Measurements from ENCODE around the gene RAB1B. TPM values are rescaled to one million over a fixed set of nuclear protein-coding genes. Genes with fewer than 3 reads are reported as not detected.

The RAB1B gene
- total RNA-seq, 1 experiment from 2014 or later: 380 TPM

- H3K4me3 ChIP-seq (ENCODE audit: low read length): no peak overlapping the region
- no peak overlapping the region for H3K9ac ChIP-seq (ENCODE audit: low read length)
- no peaks in the 10 kb centered on the region for H3K27me3 ChIP-seq (ENCODE audit: low read length)
- CTCF ChIA-PET: no interaction called here
- POLR2A ChIA-PET (ENCODE audit: unreplicated experiment): interaction anchor here (0.6 kb wide), 1 partner anchor 9 kb away, joined by 13 read pairs; no protein-coding TSS in a partner anchor
- ATAC-seq (no peak), DNase-seq (no peak)
- H3F3A ChIP-seq (ENCODE audit: low read length, unreplicated experiment): no peaks in the 10 kb centered on the region
- H3K9me3 ChIP-seq (ENCODE audit: low read length): no peaks in the 10 kb centered on the region
- no TSS peak for BruUV-seq (replicated peaks)
- H3K79me2 ChIP-seq (ENCODE audit: low read length): no peaks in the 10 kb centered on the region
- no peak overlapping the region for H2AFZ ChIP-seq (ENCODE audit: low read length)
- peaks cover 14% of the 10 kb centered on the region; the same call in 1 of the 2 replicates for H3K36me3 ChIP-seq (ENCODE audit: low read depth, low read length)
- no peak overlapping the region for H3K27ac ChIP-seq (ENCODE audit: low read length)
- no peaks in the 10 kb centered on the region for H3K9me2 ChIP-seq (replicated peaks; ENCODE audit: low read length)
- TF ChIP-seq EZH2phosphoT487 (IDR thresholded peaks at IDR 0.05; ENCODE audit: borderline replicate concordance, low read length) (no peak), EZH2 (IDR thresholded peaks at IDR 0.05; ENCODE audit: low read length, unreplicated experiment) (no peak), CTCF (conservative IDR thresholded peaks at IDR 0.05; ENCODE audit: low read depth, low read length) (no peak)
- intact Hi-C loops (cut with micrococcal nuclease): no loop called here
- H3K4me2 ChIP-seq (ENCODE audit: low read length): no peak overlapping the region
- no peaks in the 10 kb centered on the region for H4K20me1 ChIP-seq (ENCODE audit: low read length)
- peaks cover 9% of the 10 kb centered on the region; the same call in 1 of the 2 replicates for H3K4me1 ChIP-seq (ENCODE audit: insufficient read depth, low read length)
These were observed 10.8 kb downstream of the RAB1B start for GRCh38 chr11:66279092-66279734.

- H3K9me2 ChIP-seq (replicated peaks; ENCODE audit: low read length): no peaks in the 10 kb centered on the region
- no peak overlapping the region for H3K4me2 ChIP-seq (ENCODE audit: low read length)
- ATAC-seq: no peak
- TF ChIP-seq CTCF (conservative IDR thresholded peaks at IDR 0.05; ENCODE audit: low read depth, low read length): peak; percentile 24; the same call in 1 of the 2 replicates
- TF ChIP-seq EZH2 (IDR thresholded peaks at IDR 0.05; ENCODE audit: low read length, unreplicated experiment): no peak
- no peak for TF ChIP-seq EZH2phosphoT487 (IDR thresholded peaks at IDR 0.05; ENCODE audit: borderline replicate concordance, low read length)
- DNase-seq: peak; percentile 28
- ChIA-PET CTCF (no interaction called here), POLR2A (ENCODE audit: unreplicated experiment) (interaction anchor here (0.6 kb wide), 1 partner anchor 87 kb away, joined by 4 read pairs; no protein-coding TSS in a partner anchor)
- H2AFZ ChIP-seq (ENCODE audit: low read length): no peak overlapping the region
- H4K20me1 ChIP-seq (ENCODE audit: low read length): no peaks in the 10 kb centered on the region
- H3K36me3 ChIP-seq (ENCODE audit: low read depth, low read length): peaks cover 9% of the 10 kb centered on the region; the same call in 1 of the 2 replicates
- BruUV-seq (replicated peaks): no TSS peak
- no peaks in the 10 kb centered on the region for H3K79me2 ChIP-seq (ENCODE audit: low read length)
- H3K27ac ChIP-seq (ENCODE audit: low read length): no peak overlapping the region
- no peaks in the 10 kb centered on the region for H3F3A ChIP-seq (ENCODE audit: low read length, unreplicated experiment)
- intact Hi-C loops (cut with micrococcal nuclease): no loop called here
- no peak overlapping the region for H3K9ac ChIP-seq (ENCODE audit: low read length)
- H3K4me3 ChIP-seq (ENCODE audit: low read length): no peak overlapping the region
- H3K27me3 ChIP-seq (ENCODE audit: low read length): no peaks in the 10 kb centered on the region
- no peaks in the 10 kb centered on the region for H3K9me3 ChIP-seq (ENCODE audit: low read length)
- H3K4me1 ChIP-seq (ENCODE audit: insufficient read depth, low read length): peaks cover 9% of the 10 kb centered on the region; the same call in 1 of the 2 replicates
These were observed 12.0 kb downstream of the RAB1B start for GRCh38 chr11:66280428-66280827.

GRCh38 chr11:66281001-66281400 lies 12.6 kb downstream of the RAB1B start:
- DNase-seq (peak; percentile 37), ATAC-seq (no peak)
- POLR2A ChIA-PET (ENCODE audit: unreplicated experiment): interaction anchor here (0.7 kb wide), 1 partner anchor 9 kb away, joined by 4 read pairs; no protein-coding TSS in a partner anchor
- H3K9me2 ChIP-seq (replicated peaks; ENCODE audit: low read length): no peaks in the 10 kb centered on the region
- CTCF ChIA-PET: no interaction called here
- H3K4me1 ChIP-seq (ENCODE audit: insufficient read depth, low read length): peaks cover 9% of the 10 kb centered on the region; the same call in 1 of the 2 replicates
- H3F3A ChIP-seq (ENCODE audit: low read length, unreplicated experiment): no peaks in the 10 kb centered on the region
- H3K79me2 ChIP-seq (ENCODE audit: low read length): no peaks in the 10 kb centered on the region; the same call in 1 of the 2 replicates
- H3K9me3 ChIP-seq (ENCODE audit: low read length): no peaks in the 10 kb centered on the region
- H3K27me3 ChIP-seq (ENCODE audit: low read length): no peaks in the 10 kb centered on the region
- TF ChIP-seq CTCF (conservative IDR thresholded peaks at IDR 0.05; ENCODE audit: low read depth, low read length): no peak
- TF ChIP-seq EZH2 (IDR thresholded peaks at IDR 0.05; ENCODE audit: low read length, unreplicated experiment): no peak
- TF ChIP-seq EZH2phosphoT487 (IDR thresholded peaks at IDR 0.05; ENCODE audit: borderline replicate concordance, low read length): no peak
- H3K9ac ChIP-seq (ENCODE audit: low read length): no peak overlapping the region
- H3K4me3 ChIP-seq (ENCODE audit: low read length): no peak overlapping the region
- H2AFZ ChIP-seq (ENCODE audit: low read length): no peak overlapping the region
- no peak overlapping the region for H3K4me2 ChIP-seq (ENCODE audit: low read length)
- H3K36me3 ChIP-seq (ENCODE audit: low read depth, low read length): peaks cover 4% of the 10 kb centered on the region; the same call in 1 of the 2 replicates
- H3K27ac ChIP-seq (ENCODE audit: low read length): no peak overlapping the region
- BruUV-seq (replicated peaks): no TSS peak
- intact Hi-C loops (cut with micrococcal nuclease): no loop called here
- no peaks in the 10 kb centered on the region for H4K20me1 ChIP-seq (ENCODE audit: low read length)

All from PC-3 (cell line).